T-helper 1 cell (primary cell): Measurements from ENCODE around the gene TAS1R3.
"Not testable (repeated sequence)": the region's sequence is repeated elsewhere in the genome, so short reads cannot be mapped to it uniquely, and the experiment has no call there.

Experiments
- DNase-seq, 5 donors: peaks; one replicate each; pipeline ENCODE4 v3.0.0-alpha.2; 2012 to 2020

TAS1R3 gene

GRCh38 chr1:1309251-1310108 is 21.6 kb upstream of the TAS1R3 start:
- DNase-seq: no peak

- DNase-seq: no peak
Measured at GRCh38 chr1:1310109-1310385, 21.0 kb upstream of the TAS1R3 start.

GRCh38 chr1:1310476-1311053 is 20.5 kb upstream of the TAS1R3 start:
- DNase-seq: no peak

DNA sequence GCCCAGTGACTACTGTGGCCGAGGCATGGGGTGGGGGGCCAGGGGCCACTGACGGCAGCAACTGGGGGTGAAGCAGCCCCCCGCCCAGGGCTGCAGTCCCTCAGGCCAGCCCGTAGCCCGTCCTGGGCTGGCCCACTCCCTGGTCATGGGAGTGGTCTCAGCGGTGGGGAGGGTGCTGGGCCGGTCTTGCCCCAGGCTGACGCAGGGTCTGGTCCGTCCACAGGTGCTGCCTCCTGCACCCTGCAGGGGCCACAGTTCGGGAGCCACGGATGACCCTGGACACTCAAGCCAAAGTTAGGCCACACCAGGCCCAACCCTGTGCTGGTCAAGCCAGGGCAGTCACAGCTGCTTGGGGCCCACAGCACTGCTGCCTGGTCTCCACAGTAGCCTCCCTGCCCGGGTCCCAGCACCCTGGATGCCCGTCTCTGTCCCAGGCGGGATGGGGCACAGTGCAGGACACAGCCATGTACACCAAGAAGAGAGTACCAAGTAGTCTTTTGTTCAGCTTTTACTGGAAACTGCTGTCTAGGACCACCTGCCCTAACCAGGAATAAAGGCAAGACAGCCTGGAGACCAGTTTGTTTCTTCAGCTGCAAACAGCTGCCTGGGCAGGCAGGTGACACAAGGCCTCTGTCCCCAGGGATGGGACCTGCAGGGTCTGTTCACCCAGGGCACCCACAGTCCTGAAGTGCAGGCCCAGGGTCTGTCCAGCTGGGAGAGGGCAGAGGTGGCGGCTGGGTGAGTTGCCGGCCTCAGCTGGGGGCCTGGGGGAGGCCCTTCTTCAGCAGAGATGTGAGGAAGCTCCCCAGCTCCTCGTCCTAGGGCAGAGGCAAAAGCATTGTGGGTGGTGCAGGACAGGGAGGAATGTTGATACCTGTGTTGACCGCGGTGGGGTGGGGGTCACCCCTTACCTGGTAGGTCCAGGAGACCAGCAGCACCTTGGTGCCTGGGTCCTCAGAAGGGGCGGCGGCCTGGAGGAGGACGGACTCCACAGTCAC is 19.7 kb upstream of the TAS1R3 start:
- DNase-seq: no peak

DNA sequence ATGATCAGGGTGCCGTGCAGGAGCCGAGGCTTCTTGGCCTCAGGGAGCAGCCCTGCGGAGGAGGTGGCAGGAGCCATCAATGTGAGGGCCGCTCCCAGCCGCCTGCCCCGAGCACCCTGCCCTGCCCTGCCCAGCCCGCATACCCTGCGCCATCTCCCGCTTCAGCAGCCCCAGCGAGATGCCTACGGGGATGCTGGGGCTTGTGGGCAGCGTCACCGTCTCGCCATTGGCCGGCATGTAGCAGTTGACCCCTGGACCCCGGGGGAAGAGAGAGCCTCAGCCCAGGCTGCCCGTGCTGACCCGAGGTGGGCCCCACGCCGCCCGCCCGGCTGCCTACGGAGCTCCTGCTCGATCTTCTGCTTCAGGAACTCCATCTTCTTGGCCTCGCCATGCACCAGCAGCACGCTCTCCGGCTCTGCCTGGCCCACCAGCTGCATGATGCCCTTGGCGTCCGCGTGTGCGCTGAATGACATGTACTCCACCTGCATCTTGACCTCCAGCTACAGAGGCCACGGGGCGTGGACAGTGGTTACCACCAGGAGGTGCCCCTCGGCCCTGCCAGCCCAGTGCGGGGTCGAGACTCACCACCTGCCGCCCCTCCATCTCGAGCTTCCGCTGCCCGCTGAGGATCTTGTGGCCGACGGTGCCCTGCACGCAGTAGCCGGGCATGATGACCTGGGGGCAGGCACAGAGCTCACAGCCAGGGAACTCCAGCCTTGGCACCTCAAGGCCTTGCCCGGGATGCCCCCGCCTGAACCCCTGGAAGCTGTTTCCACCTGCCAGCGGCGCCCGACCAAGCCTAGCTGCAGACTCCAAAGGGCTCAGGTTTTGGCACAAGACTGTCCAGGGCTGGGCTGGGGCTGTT is 18.4 kb upstream of the TAS1R3 start:
- no peak for DNase-seq

GRCh38 chr1:1313500-1314236 is 17.4 kb upstream of the TAS1R3 start:
- no peak for DNase-seq

DNA sequence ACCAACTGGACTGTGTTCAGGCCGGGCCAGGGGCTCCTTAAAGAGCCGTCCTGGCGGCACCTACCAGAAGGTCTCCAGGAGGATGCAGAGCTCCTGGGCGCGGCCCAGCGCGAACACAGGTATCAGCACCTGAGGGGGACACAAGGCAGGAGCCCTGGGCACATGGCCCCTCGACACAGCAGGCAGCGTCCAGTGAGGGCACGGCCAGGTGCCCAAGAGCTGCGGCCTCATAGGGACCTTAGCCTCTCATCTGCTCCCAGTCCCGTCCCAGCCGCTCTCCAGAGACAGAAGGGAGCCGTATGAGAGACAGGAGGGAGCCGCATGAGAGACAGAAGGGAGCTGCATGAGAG is 16.9 kb upstream of the TAS1R3 start:
- DNase-seq: no peak

GRCh38 chr1:1314678-1315335 is 16.3 kb upstream of the TAS1R3 start:
- no peak for DNase-seq

DNA sequence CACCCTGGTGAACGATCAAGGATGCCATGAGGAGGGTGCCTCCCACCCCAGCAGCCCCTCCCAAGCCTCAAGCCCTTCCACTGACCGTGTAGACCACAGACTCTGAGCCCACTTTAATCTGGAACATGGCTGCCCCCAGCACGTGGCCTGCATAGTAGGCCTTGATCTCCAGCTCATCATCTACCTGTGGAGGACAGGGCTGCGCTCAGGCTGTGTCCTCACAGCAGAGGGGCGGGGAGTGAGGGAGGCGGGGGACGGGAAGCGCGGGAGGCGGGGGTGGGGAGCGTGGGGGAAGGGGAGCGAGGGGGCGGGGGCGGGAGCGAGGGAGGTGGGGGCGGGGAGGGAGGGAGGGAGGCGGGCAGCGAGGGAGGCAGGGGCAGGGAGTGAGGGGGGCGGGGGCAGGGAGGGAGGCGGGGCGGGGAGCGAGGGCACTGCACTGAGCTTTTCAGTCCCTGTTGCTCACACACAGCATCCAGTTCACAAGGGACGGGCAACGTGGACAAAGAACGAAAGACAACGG is 15.6 kb upstream of the TAS1R3 start:
- no peak for DNase-seq

DNA sequence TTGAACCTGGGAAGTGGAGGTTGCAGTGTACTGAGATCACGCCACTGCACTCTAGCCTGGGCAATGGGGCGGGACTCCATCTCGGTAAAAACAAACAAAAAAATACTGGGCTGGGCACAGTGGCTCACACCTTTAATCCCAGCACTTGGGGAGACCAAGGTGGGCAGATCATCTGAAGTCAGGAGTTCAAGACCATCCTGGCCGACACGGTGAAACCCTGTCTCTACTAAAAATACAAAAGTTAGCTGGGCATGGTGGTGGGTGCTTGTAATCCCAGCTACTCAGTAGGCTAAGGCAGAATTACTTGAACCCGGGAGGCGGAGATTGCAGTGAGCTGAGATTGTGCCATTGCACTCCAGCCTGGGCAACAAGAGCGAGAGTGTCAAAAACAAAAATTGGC is 14.9 kb upstream of the TAS1R3 start:
- DNase-seq: not testable (repeated sequence)

GRCh38 chr1:1317420-1317819 is 13.7 kb upstream of the TAS1R3 start:
- no peak for DNase-seq

GRCh38 chr1:1318131-1318652 is 12.9 kb upstream of the TAS1R3 start:
- DNase-seq: no peak

DNA sequence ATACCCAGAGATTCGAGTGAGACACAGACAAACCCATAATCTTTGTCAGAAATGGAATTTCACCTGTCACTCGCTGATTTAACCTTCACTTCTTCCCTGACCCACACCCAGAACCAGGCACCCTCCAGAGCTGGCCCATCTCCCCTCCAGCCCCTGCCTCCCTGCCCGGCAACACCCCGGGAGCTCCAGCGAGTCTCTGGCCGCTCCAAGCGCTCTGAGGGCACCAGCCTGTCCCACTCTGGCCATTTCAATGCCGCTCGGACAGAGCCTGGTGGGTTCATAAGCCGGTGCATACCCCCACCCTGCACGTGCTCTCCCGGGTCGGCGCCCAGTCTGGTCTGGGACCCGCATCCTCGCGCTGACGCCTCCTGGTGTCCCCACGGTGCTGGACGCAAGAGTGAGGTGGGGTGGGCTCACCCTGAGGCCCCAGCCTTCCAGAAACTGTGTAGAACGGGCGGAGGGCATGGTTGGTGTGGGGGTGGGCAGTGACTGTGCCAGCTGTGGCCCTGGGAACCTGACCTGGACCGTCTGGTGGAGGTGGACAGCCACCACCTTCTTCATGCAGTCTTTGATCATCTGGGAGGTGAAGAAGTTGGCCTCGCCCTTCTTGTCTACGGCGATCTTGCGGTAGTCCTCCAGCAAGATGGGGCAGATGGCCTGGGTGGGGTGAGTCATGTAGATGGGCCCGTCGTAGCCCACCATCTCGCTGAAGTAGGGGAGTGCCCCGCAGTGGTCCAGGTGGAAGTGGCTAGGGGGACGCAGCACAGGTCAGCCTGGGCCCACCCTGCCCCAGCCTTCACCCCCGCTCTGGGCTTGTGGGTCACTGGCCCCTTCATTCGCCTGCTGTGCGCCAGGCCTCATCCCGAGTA is 12.1 kb upstream of the TAS1R3 start:
- no peak for DNase-seq

GRCh38 chr1:1319646-1319941 is 11.5 kb upstream of the TAS1R3 start:
- DNase-seq: no peak

GRCh38 chr1:1320666-1321448 is 10.2 kb upstream of the TAS1R3 start:
- no peak for DNase-seq

- DNase-seq: no peak
Measured at GRCh38 chr1:1321477-1321876, 9.6 kb upstream of the TAS1R3 start.

DNA sequence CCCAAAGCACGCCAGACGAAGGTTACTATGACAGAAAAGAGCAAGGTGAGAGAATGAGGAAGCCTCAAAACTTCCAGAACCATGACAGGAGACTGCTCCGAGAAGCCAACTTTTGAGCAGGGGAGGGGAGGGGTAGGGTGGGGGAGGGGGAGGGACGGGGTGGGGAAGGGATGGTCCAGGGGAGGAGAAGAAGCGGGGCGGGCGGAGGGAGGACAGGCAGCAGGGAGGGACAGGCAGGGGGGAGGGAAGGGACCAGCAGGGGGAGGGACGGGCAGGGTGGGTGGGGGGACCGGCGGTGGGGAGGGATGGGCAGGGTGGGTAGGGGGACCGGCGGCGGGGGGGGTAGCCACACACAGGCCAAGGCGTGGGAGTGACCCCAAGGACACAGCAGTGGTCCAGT is 8.7 kb upstream of the TAS1R3 start:
- DNase-seq: no peak

DNA sequence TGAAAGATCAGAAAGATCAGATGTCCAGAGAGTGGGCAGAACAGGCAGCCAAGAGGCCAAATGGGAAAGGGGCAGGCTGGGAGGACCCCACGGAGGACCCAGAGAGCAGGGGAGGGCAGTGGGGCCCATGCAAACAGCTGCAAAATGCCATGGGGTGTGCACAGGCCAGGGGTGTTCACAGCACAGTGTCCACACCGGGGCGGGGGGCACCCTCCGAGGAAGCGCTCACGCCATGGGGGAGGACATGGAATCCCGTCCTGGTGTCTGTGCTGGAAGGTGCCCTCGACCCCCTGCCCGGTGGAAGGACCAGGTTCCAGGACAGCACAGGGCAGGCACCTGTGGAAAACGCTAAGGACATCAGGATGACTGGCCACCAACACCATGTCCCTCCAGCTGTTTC is 8.1 kb upstream of the TAS1R3 start:
- no peak for DNase-seq

- no peak for DNase-seq
Measured at GRCh38 chr1:1324084-1324523, 7.0 kb upstream of the TAS1R3 start.
